ENCODE data around the gene ADCY2.

The ADCY2 gene

DNA sequence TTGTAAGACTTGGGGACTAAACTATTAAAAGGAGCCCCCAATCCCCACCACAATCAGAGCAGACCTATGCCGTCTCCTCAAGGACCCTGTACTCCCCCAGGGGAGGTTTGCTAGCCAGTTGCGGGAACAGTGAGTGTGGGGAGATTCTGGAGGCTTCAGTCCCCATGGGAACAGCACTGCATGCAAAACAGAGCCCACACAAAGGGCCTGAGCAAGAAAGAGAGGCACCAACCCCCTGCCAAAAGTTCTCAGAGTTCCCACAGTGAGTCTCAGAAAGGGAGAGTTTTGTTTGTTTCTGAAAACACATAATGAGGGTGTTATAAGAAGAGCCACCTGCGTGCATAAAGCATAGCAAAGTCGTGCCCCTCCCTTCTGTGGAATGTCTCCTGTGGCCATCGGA is 398.4 kb downstream of the ADCY2 start:
- DNase-seq (ENCODE audit: low read depth) = peak; percentile 22
- TF ChIP-seq CTCF (IDR thresholded peaks at IDR 0.05; ENCODE audit: low read depth, low read length, missing control alignments) = no peak

DNA sequence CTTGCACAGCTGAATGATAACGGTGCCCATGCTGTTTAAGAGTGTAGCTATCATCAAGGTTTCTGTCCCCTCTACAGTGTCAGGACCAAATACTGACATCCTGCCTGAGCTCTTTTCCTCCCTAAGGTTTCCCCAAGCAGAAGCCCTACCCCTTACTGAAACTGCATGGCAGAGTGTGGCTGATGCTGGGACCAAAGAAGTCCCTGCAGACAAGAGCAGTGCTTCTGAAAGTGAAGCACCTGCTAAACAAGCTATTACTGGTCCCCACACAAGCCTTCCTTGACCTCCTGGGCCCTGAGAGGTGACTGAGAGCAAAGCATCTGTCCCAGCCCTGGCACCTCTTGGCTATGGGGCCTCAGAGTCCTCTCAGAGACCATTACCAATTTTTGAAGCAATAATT is 398.9 kb downstream of the ADCY2 start:
- no peak for TF ChIP-seq CTCF (IDR thresholded peaks at IDR 0.05; ENCODE audit: low read depth, low read length, missing control alignments)
- no peak overlapping the region for H3K4me3 ChIP-seq (ENCODE audit: low read depth, low read length)
- DNase-seq (ENCODE audit: low read depth) = no peak

More for the DNA sequence above, 398.4 kb downstream of the ADCY2 start:
- H3K4me3 ChIP-seq (ENCODE audit: low read depth, low read length) = no peak overlapping the region

DNA sequence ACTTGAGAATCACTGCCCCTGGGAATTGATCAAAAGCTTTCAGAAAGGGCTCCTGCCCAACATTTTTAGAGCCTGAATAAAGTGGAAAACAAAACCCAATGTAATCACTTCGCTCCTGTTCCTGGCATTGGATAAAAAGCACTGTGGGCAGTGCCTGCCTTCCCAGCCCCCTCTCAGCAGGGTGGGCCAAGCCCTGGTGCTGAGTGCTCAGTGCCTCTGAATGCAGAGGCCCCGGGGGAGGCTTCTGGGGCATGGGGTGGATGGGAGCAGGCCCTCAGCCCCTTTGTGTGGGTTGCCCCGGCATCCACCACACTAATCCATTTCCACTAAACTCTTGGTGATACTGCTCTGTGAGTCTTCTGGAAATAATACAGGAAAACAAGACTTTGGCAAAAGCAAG is 399.4 kb downstream of the ADCY2 start:
- H3K4me3 ChIP-seq (ENCODE audit: low read depth, low read length) = no peak overlapping the region
- TF ChIP-seq CTCF (IDR thresholded peaks at IDR 0.05; ENCODE audit: low read depth, low read length, missing control alignments) = no peak
- DNase-seq (ENCODE audit: low read depth) = no peak

DNA sequence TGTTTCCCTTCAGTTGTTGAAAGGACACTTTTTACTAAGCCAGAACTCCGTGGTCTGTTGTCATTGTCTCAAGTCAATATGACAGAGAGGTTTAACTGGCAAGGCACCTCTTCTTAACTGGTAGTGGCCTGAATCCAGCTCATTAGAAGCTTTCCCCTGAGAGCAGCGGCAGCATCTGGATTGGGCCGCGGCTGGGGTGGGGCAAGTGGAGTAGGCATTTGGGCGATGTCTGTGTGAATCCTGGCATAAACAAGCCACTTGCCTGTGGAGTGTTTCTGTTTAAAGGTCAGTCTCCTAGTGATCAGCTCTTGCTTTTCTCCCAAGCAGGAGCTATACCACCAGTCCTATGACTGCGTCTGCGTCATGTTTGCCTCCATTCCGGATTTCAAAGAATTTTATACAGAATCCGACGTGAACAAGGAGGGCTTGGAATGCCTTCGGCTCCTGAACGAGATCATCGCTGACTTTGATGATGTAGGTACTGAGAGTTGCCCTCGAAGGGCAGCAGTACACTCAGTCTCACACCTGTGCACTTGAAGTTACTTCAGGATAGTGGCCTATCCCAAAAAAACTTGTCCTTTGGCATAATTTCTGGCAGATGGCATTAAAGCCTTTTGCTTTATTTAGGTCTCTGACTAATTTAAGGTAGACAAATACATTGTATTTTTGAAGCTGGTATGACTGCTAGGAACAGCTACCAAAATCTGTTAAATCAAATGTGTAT is 406.1 kb downstream of the ADCY2 start:
- no peak overlapping the region for H3K4me3 ChIP-seq (ENCODE audit: low read depth, low read length)
- no peak for TF ChIP-seq CTCF (IDR thresholded peaks at IDR 0.05; ENCODE audit: low read depth, low read length, missing control alignments)
- DNase-seq (ENCODE audit: low read depth) = no peak

- DNase-seq (ENCODE audit: low read depth) = no peak
- H3K4me3 ChIP-seq (ENCODE audit: low read depth, low read length) = no peak overlapping the region
- no peak for TF ChIP-seq CTCF (IDR thresholded peaks at IDR 0.05; ENCODE audit: low read depth, low read length, missing control alignments)
These were observed 406.9 kb downstream of the ADCY2 start for GRCh38 chr5:7802855-7803254.

DNA sequence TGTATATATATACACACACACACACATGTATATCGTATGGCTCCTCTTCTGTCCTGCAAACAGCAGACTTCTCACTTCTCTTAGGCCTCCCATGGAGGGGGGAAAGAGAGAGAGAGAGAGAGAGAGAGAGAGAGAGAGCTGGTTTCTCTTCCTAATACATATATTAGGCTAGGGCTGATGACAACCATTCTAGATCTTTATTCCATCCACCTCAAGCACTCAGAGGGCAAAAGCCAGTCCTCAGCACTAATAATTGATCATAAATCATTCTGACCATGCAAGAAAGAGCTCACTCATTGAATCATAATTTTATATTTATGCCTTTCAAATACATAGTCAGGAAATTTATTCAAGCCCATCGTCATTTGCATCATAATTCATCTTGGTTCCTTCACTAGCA is 408.0 kb downstream of the ADCY2 start:
- H3K4me3 ChIP-seq (ENCODE audit: low read depth, low read length) = no peak overlapping the region
- DNase-seq (ENCODE audit: low read depth) = no peak
- no peak for TF ChIP-seq CTCF (IDR thresholded peaks at IDR 0.05; ENCODE audit: low read depth, low read length, missing control alignments)

DNA sequence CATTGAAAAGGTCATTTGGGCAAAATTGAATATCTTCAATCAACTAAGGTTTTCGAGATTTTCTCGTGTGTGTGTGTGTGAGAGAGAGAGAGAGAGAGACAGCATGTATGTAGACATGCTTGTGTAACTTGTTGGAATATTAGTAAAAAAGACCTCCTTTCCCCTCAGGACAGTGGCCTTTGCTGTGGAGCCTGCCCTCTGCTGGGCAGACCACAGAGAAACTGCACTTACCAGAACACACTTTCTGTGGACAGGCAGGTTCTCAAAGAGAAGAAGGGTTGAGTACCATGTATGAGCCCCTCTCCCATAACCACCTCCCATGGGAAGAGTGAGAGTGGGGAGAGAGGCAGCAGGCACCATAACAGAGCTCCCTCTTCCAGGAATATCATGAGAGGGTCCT is 409.4 kb downstream of the ADCY2 start:
- H3K4me3 ChIP-seq (ENCODE audit: low read depth, low read length) = no peak overlapping the region
- DNase-seq (ENCODE audit: low read depth) = no peak
- TF ChIP-seq CTCF (IDR thresholded peaks at IDR 0.05; ENCODE audit: low read depth, low read length, missing control alignments) = peak; percentile 26

Data from GM12864 (cell line).